Dedifferentiated amniotic fluid mesenchymal stem cell (primary cell): ENCODE data around the gene FAM131B.
"Not testable (repeated sequence)": the region's sequence is repeated elsewhere in the genome, so short reads cannot be mapped to it uniquely, and the experiment has no call there.

Experiments used
- DNase-seq: peaks from one replicate; pipeline ENCODE4 v3.0.0-alpha.2; 2016; ENCODE audit errors: extremely low spot score

FAM131B gene

GRCh38 chr7:143362131-143363015 lies at the start of gene FAM131B:
Gene FAM131B, minus strand, starts transcription at chr7:143362713. Its CDS starts 110 bp downstream, at chr7:143362603.
- no peak for DNase-seq

- no peak for DNase-seq
These were observed 49.6 kb upstream of the FAM131B start for GRCh38 chr7:143411976-143412708.

- DNase-seq, result no peak
These were observed 48.0 kb upstream of the FAM131B start for GRCh38 chr7:143410521-143411004.

GRCh38 chr7:143408686-143409561 lies 46.4 kb upstream of the FAM131B start, which contains the start of gene EPHA1:
Gene EPHA1, minus strand, starts transcription at chr7:143408856. Its CDS starts 51 bp downstream, at chr7:143408805.
- DNase-seq, result no peak

GRCh38 chr7:143408252-143408685 lies 45.8 kb upstream of the FAM131B start:
- DNase-seq, result no peak

GRCh38 chr7:143407287-143408251 lies 45.1 kb upstream of the FAM131B start:
- no peak for DNase-seq

- no peak for DNase-seq
These were observed 43.5 kb upstream of the FAM131B start for GRCh38 chr7:143406002-143406357.

GRCh38 chr7:143405173-143406001 lies 42.9 kb upstream of the FAM131B start:
- no peak for DNase-seq

- DNase-seq, result not testable (repeated sequence)
These were observed 39.7 kb upstream of the FAM131B start for GRCh38 chr7:143402233-143402632.

- no peak for DNase-seq
These were observed 38.8 kb upstream of the FAM131B start for GRCh38 chr7:143401265-143401664.

GRCh38 chr7:143399642-143400041 lies 37.1 kb upstream of the FAM131B start:
- no peak for DNase-seq

- no peak for DNase-seq
These were observed 36.6 kb upstream of the FAM131B start for GRCh38 chr7:143399151-143399550.

GRCh38 chr7:143398616-143399015 lies 36.1 kb upstream of the FAM131B start:
- no peak for DNase-seq

- no peak for DNase-seq
These were observed 35.4 kb upstream of the FAM131B start for GRCh38 chr7:143397710-143398530.

GRCh38 chr7:143396625-143397556 lies 34.4 kb upstream of the FAM131B start:
- DNase-seq, result no peak

- no peak for DNase-seq
These were observed 33.7 kb upstream of the FAM131B start for GRCh38 chr7:143396182-143396581.
